Embryonic facial prominence (tissue), 1 donor: Measurements from ENCODE around the gene C1QA.
"Not testable (repeated sequence)": the region's sequence is repeated elsewhere in the genome, so short reads cannot be mapped to it uniquely, and the experiment has no call there.

Experiments used
- DNase-seq: peaks from one replicate; pipeline ENCODE4 v3.0.0-alpha.2; 2016; ENCODE audit errors: extremely low spot score

Gene C1QA

GRCh38 chr1:22641247-22641646, 4.8 kb downstream of the C1QA start:
- no peak for DNase-seq

GRCh38 chr1:22641906-22642636, 5.6 kb downstream of the C1QA start:
- DNase-seq = peak; percentile 22

GRCh38 chr1:22643381-22643780, 7.0 kb downstream of the C1QA start, which contains the start of gene C1QC:
Gene C1QC, plus strand, starts transcription at chr1:22643633. Its CDS starts 391 bp downstream, at chr1:22644024.
- no peak for DNase-seq

GRCh38 chr1:22643928-22644327, 7.5 kb downstream of the C1QA start:
- DNase-seq = no peak

- no peak for DNase-seq
Measured at GRCh38 chr1:22645931-22646330, 9.5 kb downstream of the C1QA start.

GRCh38 chr1:22646384-22646783, 10.0 kb downstream of the C1QA start:
- no peak for DNase-seq

GRCh38 chr1:22650089-22650693, 13.8 kb downstream of the C1QA start:
- DNase-seq = no peak

GRCh38 chr1:22651941-22652856, 15.8 kb downstream of the C1QA start:
- no peak for DNase-seq

- DNase-seq = no peak
Measured at GRCh38 chr1:22652881-22653316, 16.5 kb downstream of the C1QA start, which contains the start of gene C1QB. Gene C1QB, plus strand, starts transcription at chr1:22653236. Its CDS starts 6,227 bp downstream, at chr1:22659463.

GRCh38 chr1:22654692-22655091, 18.3 kb downstream of the C1QA start:
- no peak for DNase-seq

GRCh38 chr1:22658385-22659163, 22.1 kb downstream of the C1QA start:
- DNase-seq = no peak

GRCh38 chr1:22660716-22661241, 24.4 kb downstream of the C1QA start:
- no peak for DNase-seq

- no peak for DNase-seq
Measured at GRCh38 chr1:22661880-22662279, 25.5 kb downstream of the C1QA start.

GRCh38 chr1:22662318-22662717, 25.9 kb downstream of the C1QA start:
- DNase-seq = no peak

- no peak for DNase-seq
Measured at GRCh38 chr1:22662986-22663408, 26.6 kb downstream of the C1QA start.

GRCh38 chr1:22665752-22666151, 29.3 kb downstream of the C1QA start:
- no peak for DNase-seq

- no peak for DNase-seq
Measured at GRCh38 chr1:22666412-22666811, 30.0 kb downstream of the C1QA start.

GRCh38 chr1:22668840-22669239, 32.4 kb downstream of the C1QA start:
- DNase-seq = not testable (repeated sequence)

GRCh38 chr1:22670352-22670975, 34.0 kb downstream of the C1QA start:
- no peak for DNase-seq

- no peak for DNase-seq
Measured at GRCh38 chr1:22671999-22672398, 35.6 kb downstream of the C1QA start.
